GM12878 (cell line): Measurements from ENCODE around the gene ALDH3A2. TPM values are rescaled to one million over a fixed set of nuclear protein-coding genes. Genes with fewer than 3 reads are reported as not detected.

Experiments
- ATAC-seq: fragments of 200-7000 bp; cut with Tn5 transposase; 3 replicates; pipeline ENCODE4 v1.9.1; 2020; ENCODE audit warnings: mild to moderate bottlenecking, moderate library complexity
- BruUV-seq: library from RNA; stranded (reverse); fragments of 400-500 nt; replicated peaks from 2 replicates; lab custom pipeline; 2021; lab: Mats Ljungman, UMichigan
- CTCF ChIA-PET: fragments of 300-600 bp; sonication (Branson Sonifier 250); formaldehyde crosslinking; extraction: SDS; loops from one replicate; lab custom pipeline; 2021; ENCODE audit warnings: inconsistent platforms; lab: Yijun Ruan, JAX
- POLR2A ChIA-PET: fragments of 350-600 bp; formaldehyde crosslinking; extraction: SDS; loops from one replicate; lab custom pipeline; 2021; ENCODE audit warnings: inconsistent platforms; lab: Charles Lee
- RAD21 ChIA-PET: fragments of 300-600 bp; sonication (Branson Sonifier 250); formaldehyde crosslinking; loops from one replicate; lab custom pipeline; 2023; ENCODE audit warnings: antibody characterized with exemption; ENCODE audit not compliant: unreplicated experiment; lab: Charles Lee
- SMC1A ChIA-PET: fragments of 300-600 bp; sonication (Branson Sonifier 250); formaldehyde crosslinking; loops from one replicate; lab custom pipeline; 2023; ENCODE audit not compliant: unreplicated experiment, uncharacterized antibody; lab: Charles Lee
- DNase-seq: peaks from one replicate; pipeline ENCODE4 v3.0.0-alpha.2; 2011; ENCODE audit warnings: low read depth, low spot score
- FAIRE-seq: peaks from 3 replicates; lab custom pipeline; 2011; peaks lifted over from hg19 to GRCh38; lab: Jason Lieb, UNC
- H2AFZ ChIP-seq: 2 replicates; pipeline ENCODE4 v1.6.0; 2011; ENCODE audit warnings: low read depth, low read length, control low read depth; ENCODE audit not compliant: control insufficient read depth
- H3K27ac ChIP-seq: 2 replicates; pipeline ENCODE4 v1.5.1; 2011; ENCODE audit warnings: control low read depth; ENCODE audit not compliant: control insufficient read depth, insufficient read depth
- H3K27me3 ChIP-seq, 2 experiments: replicated peaks in 1 of 2; 2 replicates each; pipeline versions ENCODE4 v1.6.0 to v1.6.1; 2011; ENCODE audit warnings: low read length in 1 of 2; ENCODE audit not compliant: control insufficient read depth in 2 of 2, insufficient read depth in 2 of 2
- H3K36me3 ChIP-seq, 2 experiments: 2 replicates each; pipeline ENCODE4 v1.5.1; 2011; ENCODE audit warnings: low read length in 1 of 2; ENCODE audit not compliant: control insufficient read depth in 2 of 2, insufficient read depth in 2 of 2
- H3K4me1 ChIP-seq: 2 replicates; pipeline ENCODE4 v1.6.1; 2011; ENCODE audit warnings: mild to moderate bottlenecking, low read length, moderate library complexity, mixed read lengths; ENCODE audit not compliant: control insufficient read depth, insufficient read depth
- H3K4me2 ChIP-seq: 2 replicates; pipeline ENCODE4 v1.6.0; 2011; ENCODE audit warnings: control low read depth; ENCODE audit not compliant: control insufficient read depth, insufficient read depth
- H3K4me3 ChIP-seq: fragments of 200-600 bp; sonication (generic); 2 replicates; pipeline ENCODE4 v1.5.1; 2016
- H3K79me2 ChIP-seq: 2 replicates; pipeline ENCODE4 v1.6.0; 2011; ENCODE audit warnings: low read length; ENCODE audit not compliant: control insufficient read depth, insufficient read depth
- H3K9ac ChIP-seq: 2 replicates; pipeline ENCODE4 v1.8.0; 2011; ENCODE audit warnings: low read length, control low read depth, mixed read lengths; ENCODE audit not compliant: control insufficient read depth, insufficient read depth
- H3K9me3 ChIP-seq: replicated peaks from 3 replicates; pipeline ENCODE4 v1.5.1; 2011; ENCODE audit warnings: mild to moderate bottlenecking, low read length; ENCODE audit not compliant: control insufficient read depth, insufficient read depth
- H4K20me1 ChIP-seq: 2 replicates; pipeline ENCODE4 v1.6.0; 2011; ENCODE audit not compliant: control insufficient read depth, insufficient read depth
- ATF7 ChIP-seq: fragments of 450-650 bp; IDR thresholded peaks from 2 replicates; pipeline ENCODE4 v1.6.1; 2016; ENCODE audit warnings: low read depth, mild to moderate bottlenecking
- CTCF ChIP-seq, 3 experiments: IDR thresholded peaks in 2 of 3; conservative IDR thresholded peaks in 1 of 3; 2 replicates each; pipeline ENCODE4 v1.5.1; 2011; ENCODE audit warnings: low read depth in 3 of 3, low read length in 3 of 3, mild to moderate bottlenecking in 3 of 3, control low read depth in 2 of 3, moderate library complexity in 2 of 3, inconsistent platforms in 1 of 3, mixed read lengths in 1 of 3; ENCODE audit not compliant: control insufficient read depth in 2 of 3, insufficient read depth in 1 of 3; ENCODE audit errors: extremely low read depth in 1 of 3
- EED ChIP-seq: sonication (generic); IDR thresholded peaks from 2 replicates; pipeline ENCODE4 v1.6.1; 2016; ENCODE audit warnings: antibody characterized with exemption, low read depth
- EGR1 ChIP-seq, 2 experiments: IDR thresholded peaks; 1 replicate in 1 of 2; 2 replicates in 1 of 2; pipeline ENCODE4 v1.6.1; 2011 to 2012; ENCODE audit warnings: low read depth in 2 of 2, low read length in 2 of 2, borderline replicate concordance in 1 of 2, mild to moderate bottlenecking in 1 of 2, moderate library complexity in 1 of 2
- GABPA ChIP-seq: IDR thresholded peaks from 2 replicates; pipeline ENCODE4 v1.6.1; 2014; ENCODE audit warnings: antibody characterized with exemption, low read depth, mild to moderate bottlenecking, inconsistent platforms
- IRF5 ChIP-seq: fragments of 450-650 bp; IDR thresholded peaks from 2 replicates; pipeline ENCODE4 v1.6.1; 2017; ENCODE audit warnings: borderline replicate concordance
- KDM1A ChIP-seq: fragments of 200-600 bp; sonication (generic); IDR thresholded peaks from 2 replicates; pipeline ENCODE4 v1.6.1; 2016; ENCODE audit warnings: borderline replicate concordance
- LARP7 ChIP-seq: fragments of 450-650 bp; IDR thresholded peaks from 2 replicates; pipeline ENCODE4 v1.6.1; 2017; ENCODE audit warnings: mild to moderate bottlenecking
- MTA2 ChIP-seq: fragments of 450-650 bp; IDR thresholded peaks from 2 replicates; pipeline ENCODE4 v1.6.1; 2016; ENCODE audit warnings: low read depth, mild to moderate bottlenecking, moderate library complexity
- SMC3 ChIP-seq: IDR thresholded peaks from 2 replicates; pipeline ENCODE4 v1.6.1; 2011; ENCODE audit warnings: low read length, improper control_type of control experiment, borderline replicate concordance
- SUZ12 ChIP-seq: fragments of 200-600 bp; sonication (generic); IDR thresholded peaks from one replicate; pipeline ENCODE4 v1.6.1; 2018; ENCODE audit warnings: antibody characterized with exemption, mild to moderate bottlenecking; ENCODE audit not compliant: unreplicated experiment
- TCF12 ChIP-seq: IDR thresholded peaks from 2 replicates; pipeline ENCODE4 v1.6.1; 2011; ENCODE audit warnings: low read depth, mild to moderate bottlenecking, low read length
- USF2 ChIP-seq: IDR thresholded peaks from 2 replicates; pipeline ENCODE4 v1.6.1; 2011; ENCODE audit warnings: low read depth, low read length, improper control_type of control experiment, borderline replicate concordance
- WGBS: methylation state at CpG from one replicate; pipeline ENCODE4 v1.1.6; 2016; ENCODE audit warnings: low lambda C conversion rate; ENCODE audit not compliant: insufficient replicate concordance, insufficient coverage; ENCODE audit errors: missing lambda C conversion rate; 5-methylcytosine and 5-hydroxymethylcytosine counted together
- in situ Hi-C: fragments of 300-500 bp; cut with MboI; formaldehyde crosslinking; loops from 9 replicates; pipeline ENCODE4 v1.14.3; 2018; ENCODE audit warnings: mixed read lengths
- intact Hi-C: fragments of 100-400 bp; cut with micrococcal nuclease; formaldehyde crosslinking; loops from one replicate; pipeline ENCODE4 v1.14.2; 2022; ENCODE audit not compliant: unreplicated experiment
- polyA plus RNA-seq, 11 experiments: library from polyadenylated mRNA; depleted of rRNA in 4 of 11; unstranded in 6 of 11; stranded (reverse) in 5 of 11; fragments of >200 nt; fragmentation: Nextera tagmentation in 4 of 11; fragmentation: Illumina TruSeq in 1 of 11; extraction: Ambion mirVana in 4 of 11; extraction: Trizol in 1 of 11; gene quantifications; 1 replicate in 1 of 11; 2 replicates in 10 of 11; pipeline versions ENCODE4 v1.2.1 to v1.2.3, GENCODE V29; 2011 to 2016; ENCODE audit warnings: inconsistent platforms in 2 of 11, missing spikeins in 2 of 11, low read depth in 1 of 11
- total RNA-seq, 4 experiments: library from RNA; depleted of rRNA in 3 of 4; stranded (reverse); fragments of >200 nt in 3 of 4; fragmentation: Illumina TruSeq in 1 of 4; extraction: Trizol in 1 of 4; gene quantifications; 2 replicates each; pipeline versions ENCODE4 v1.2.1 to v1.2.3, GENCODE V29; 2013 to 2021
- TF ChIP-seq, protein P1 (sequence below): fragments of 450-650 bp; formaldehyde crosslinking; IDR thresholded peaks from 2 replicates; pipeline ENCODE4 v1.4.0; 2022; ENCODE audit warnings: mild to moderate bottlenecking, moderate library complexity

Gene ALDH3A2
- total and polyA plus RNA-seq, 10 of the 15 experiments (the other 5 are each of a cell fraction or from before 2014, with no cell fraction given): 5.0 to 37.0 (median 26.1) TPM

GRCh38 chr17:19705771-19706770 is 57.5 kb downstream of the ALDH3A2 start:
- Histone ChIP-seq H3K9me3 (no peaks in the 10 kb centered on the region), H2AFZ (no peak overlapping the region), H3K27me3 (no peaks in the 10 kb centered on the region), H3K4me1 (no peaks in the 10 kb centered on the region), H3K4me3 (no peak overlapping the region), H3K36me3 (no peaks in the 10 kb centered on the region), H3K9ac (no peak overlapping the region), H3K4me2 (no peak overlapping the region), H3K27ac (no peak overlapping the region), H4K20me1 (no peaks in the 10 kb centered on the region), H3K79me2 (no peaks in the 10 kb centered on the region)
- no peak for TF ChIP-seq GABPA
- TF ChIP-seq KDM1A: no peak
- TF ChIP-seq MTA2: no peak
- no peak for TF ChIP-seq SUZ12
- TF ChIP-seq EED: no peak
- TF ChIP-seq USF2: no peak
- TF ChIP-seq, protein P1, sequence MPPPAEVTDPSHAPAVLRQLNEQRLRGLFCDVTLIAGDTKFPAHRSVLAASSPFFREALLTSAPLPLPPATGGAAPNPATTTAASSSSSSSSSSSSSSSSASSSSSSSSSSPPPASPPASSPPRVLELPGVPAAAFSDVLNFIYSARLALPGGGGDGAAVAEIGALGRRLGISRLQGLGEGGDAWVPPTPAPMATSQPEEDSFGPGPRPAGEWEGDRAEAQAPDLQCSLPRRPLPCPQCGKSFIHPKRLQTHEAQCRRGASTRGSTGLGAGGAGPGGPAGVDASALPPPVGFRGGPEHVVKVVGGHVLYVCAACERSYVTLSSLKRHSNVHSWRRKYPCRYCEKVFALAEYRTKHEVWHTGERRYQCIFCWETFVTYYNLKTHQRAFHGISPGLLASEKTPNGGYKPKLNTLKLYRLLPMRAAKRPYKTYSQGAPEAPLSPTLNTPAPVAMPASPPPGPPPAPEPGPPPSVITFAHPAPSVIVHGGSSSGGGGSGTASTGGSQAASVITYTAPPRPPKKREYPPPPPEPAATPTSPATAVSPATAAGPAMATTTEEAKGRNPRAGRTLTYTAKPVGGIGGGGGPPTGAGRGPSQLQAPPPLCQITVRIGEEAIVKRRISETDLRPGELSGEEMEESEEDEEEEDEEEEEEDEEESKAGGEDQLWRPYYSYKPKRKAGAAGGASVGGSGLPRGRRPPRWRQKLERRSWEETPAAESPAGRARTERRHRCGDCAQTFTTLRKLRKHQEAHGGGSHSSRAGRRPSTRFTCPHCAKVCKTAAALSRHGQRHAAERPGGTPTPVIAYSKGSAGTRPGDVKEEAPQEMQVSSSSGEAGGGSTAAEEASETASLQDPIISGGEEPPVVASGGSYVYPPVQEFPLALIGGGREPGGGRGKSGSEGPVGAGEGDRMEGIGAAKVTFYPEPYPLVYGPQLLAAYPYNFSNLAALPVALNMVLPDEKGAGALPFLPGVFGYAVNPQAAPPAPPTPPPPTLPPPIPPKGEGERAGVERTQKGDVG (CRISPR knock-in tag): no peak
- TF ChIP-seq IRF5: no peak
- TF ChIP-seq SMC3: no peak
- no peak for TF ChIP-seq TCF12
- TF ChIP-seq ATF7: no peak
- no peak for TF ChIP-seq LARP7
- no peak for TF ChIP-seq EGR1 (IDR thresholded peaks at IDR 0.05; ENCODE audit: borderline replicate concordance in 1 of 2, low read depth in 2 of 2, low read length in 2 of 2)
- no peak for TF ChIP-seq CTCF (IDR thresholded peaks at IDR 0.05 in 2 of 3, conservative IDR thresholded peaks at IDR 0.05 in 1 of 3; ENCODE audit: control insufficient read depth in 2 of 3, extremely low read depth in 1 of 3, insufficient read depth in 1 of 3, low read depth in 3 of 3, low read length in 3 of 3)
- FAIRE-seq (no peak), DNase-seq (no peak), ATAC-seq (peak; percentile 34; the same call in 1 of the 3 replicates)
- no TSS peak for BruUV-seq
- POLR2A ChIA-PET: no interaction called here
- CTCF ChIA-PET: no interaction called here
- SMC1A ChIA-PET: no interaction called here
- intact Hi-C loops: no loop called here
- RAD21 ChIA-PET: no interaction called here
- in situ Hi-C loops: no loop called here
- 41% methylated on average over 21 of the region's 22 CpGs for WGBS
